Hypothalamus (tissue), 51 donors: ENCODE results near the gene C10orf62.
A peak's percentile ranks its signal among the peaks of the same experiment; 100 is the strongest.
"Not testable (repeated sequence)": the region's sequence is repeated elsewhere in the genome, so short reads cannot be mapped to it uniquely, and the experiment has no call there.

ENCODE experiments used
- DNase-seq, 51 donors: peaks; one replicate each; lab custom pipeline; 2025; lab: John Stamatoyannopoulos, UW

The C10orf62 gene

GRCh38 chr10:97618285-97618684 lies 28.8 kb downstream of the C10orf62 start:
- DNase-seq: no peak

GRCh38 chr10:97618733-97619132 lies 29.2 kb downstream of the C10orf62 start:
- no peak for DNase-seq

GRCh38 chr10:97623277-97623676 lies 33.8 kb downstream of the C10orf62 start:
- no peak for DNase-seq

GRCh38 chr10:97627731-97628130 lies 38.2 kb downstream of the C10orf62 start:
- no peak for DNase-seq

- no peak for DNase-seq
These were observed 38.7 kb downstream of the C10orf62 start for GRCh38 chr10:97628228-97628627.

GRCh38 chr10:97629289-97629688 lies 39.8 kb downstream of the C10orf62 start:
- no peak for DNase-seq

- no peak for DNase-seq
These were observed 41.6 kb downstream of the C10orf62 start for GRCh38 chr10:97631098-97631497.

GRCh38 chr10:97632949-97633884 lies 43.7 kb downstream of the C10orf62 start, which contains the start of gene MORN4:
Gene MORN4, minus strand, starts transcription at chr10:97633500. Its CDS starts 13,847 bp downstream, at chr10:97619653.
- DNase-seq: peak; percentile 34 to 97 (median 90)

- DNase-seq: no peak
These were observed 44.4 kb downstream of the C10orf62 start for GRCh38 chr10:97633921-97634320.

- DNase-seq: no peak
These were observed 46.1 kb downstream of the C10orf62 start for GRCh38 chr10:97635577-97635976.

GRCh38 chr10:97639090-97639489 lies 49.6 kb downstream of the C10orf62 start:
- not testable (repeated sequence) for DNase-seq

- peak; percentile 66 to 99 (median 98) for DNase-seq
These were observed 50.8 kb downstream of the C10orf62 start, which contains the start of gene PI4K2A for GRCh38 chr10:97640174-97640867. Gene PI4K2A, plus strand, starts transcription at chr10:97640671. Its CDS starts 72 bp downstream, at chr10:97640743.
